ENCODE measurements around the gene AADACL3.

The AADACL3 gene

GRCh38 chr1:12756273-12756672 is 40.4 kb downstream of the AADACL3 start:
- no peak for DNase-seq (ENCODE audit: low read depth)
- no peak overlapping the region for H3K4me3 ChIP-seq (ENCODE audit: low read length)

DNA sequence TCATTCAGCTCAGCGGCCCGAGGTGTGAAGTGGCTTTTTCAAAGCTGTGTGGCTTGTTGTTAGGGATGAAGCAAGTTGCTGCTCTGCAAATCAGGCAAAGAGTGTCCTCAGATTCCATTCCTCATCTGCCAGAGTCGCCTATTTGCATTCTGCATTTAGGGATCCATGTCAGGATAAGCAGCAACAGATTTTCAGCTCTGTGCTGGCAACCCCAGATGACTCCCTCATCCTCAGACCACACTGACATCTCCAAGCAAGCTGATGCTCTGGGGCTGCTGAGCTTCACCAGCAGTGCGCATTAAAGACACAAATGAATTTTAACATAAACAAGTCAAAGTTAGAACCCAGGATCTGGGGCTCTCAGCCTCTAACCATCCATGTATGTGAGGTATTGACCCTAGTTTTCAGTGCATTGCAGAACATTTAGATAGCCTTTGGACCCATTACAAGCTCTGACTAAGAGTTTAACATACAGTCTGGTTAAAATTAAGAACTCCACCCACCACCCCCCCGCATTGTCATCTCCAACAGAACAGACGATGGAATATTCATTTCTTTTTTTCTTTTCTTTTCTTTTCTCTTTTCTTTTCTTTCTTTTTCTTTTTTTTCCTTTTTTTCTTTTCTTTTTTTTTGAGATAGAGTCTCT is 41.0 kb downstream of the AADACL3 start:
- peak; percentile 45 for DNase-seq (ENCODE audit: low read depth)
- no peak overlapping the region for H3K4me3 ChIP-seq (ENCODE audit: low read length)
- TF ChIP-seq, protein P1, sequence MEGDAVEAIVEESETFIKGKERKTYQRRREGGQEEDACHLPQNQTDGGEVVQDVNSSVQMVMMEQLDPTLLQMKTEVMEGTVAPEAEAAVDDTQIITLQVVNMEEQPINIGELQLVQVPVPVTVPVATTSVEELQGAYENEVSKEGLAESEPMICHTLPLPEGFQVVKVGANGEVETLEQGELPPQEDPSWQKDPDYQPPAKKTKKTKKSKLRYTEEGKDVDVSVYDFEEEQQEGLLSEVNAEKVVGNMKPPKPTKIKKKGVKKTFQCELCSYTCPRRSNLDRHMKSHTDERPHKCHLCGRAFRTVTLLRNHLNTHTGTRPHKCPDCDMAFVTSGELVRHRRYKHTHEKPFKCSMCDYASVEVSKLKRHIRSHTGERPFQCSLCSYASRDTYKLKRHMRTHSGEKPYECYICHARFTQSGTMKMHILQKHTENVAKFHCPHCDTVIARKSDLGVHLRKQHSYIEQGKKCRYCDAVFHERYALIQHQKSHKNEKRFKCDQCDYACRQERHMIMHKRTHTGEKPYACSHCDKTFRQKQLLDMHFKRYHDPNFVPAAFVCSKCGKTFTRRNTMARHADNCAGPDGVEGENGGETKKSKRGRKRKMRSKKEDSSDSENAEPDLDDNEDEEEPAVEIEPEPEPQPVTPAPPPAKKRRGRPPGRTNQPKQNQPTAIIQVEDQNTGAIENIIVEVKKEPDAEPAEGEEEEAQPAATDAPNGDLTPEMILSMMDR (conservative IDR thresholded peaks at IDR 0.05; ENCODE audit: low read length): no peak

More at GRCh38 chr1:12756273-12756672, 40.4 kb downstream of the AADACL3 start:
- TF ChIP-seq, protein P1 (conservative IDR thresholded peaks at IDR 0.05; ENCODE audit: low read length): no peak

- TF ChIP-seq, protein P1 (conservative IDR thresholded peaks at IDR 0.05; ENCODE audit: low read length): no peak
- no peak for DNase-seq (ENCODE audit: low read depth)
- no peak overlapping the region for H3K4me3 ChIP-seq (ENCODE audit: low read length)
Observed at GRCh38 chr1:12757836-12758235, 41.9 kb downstream of the AADACL3 start.

DNA sequence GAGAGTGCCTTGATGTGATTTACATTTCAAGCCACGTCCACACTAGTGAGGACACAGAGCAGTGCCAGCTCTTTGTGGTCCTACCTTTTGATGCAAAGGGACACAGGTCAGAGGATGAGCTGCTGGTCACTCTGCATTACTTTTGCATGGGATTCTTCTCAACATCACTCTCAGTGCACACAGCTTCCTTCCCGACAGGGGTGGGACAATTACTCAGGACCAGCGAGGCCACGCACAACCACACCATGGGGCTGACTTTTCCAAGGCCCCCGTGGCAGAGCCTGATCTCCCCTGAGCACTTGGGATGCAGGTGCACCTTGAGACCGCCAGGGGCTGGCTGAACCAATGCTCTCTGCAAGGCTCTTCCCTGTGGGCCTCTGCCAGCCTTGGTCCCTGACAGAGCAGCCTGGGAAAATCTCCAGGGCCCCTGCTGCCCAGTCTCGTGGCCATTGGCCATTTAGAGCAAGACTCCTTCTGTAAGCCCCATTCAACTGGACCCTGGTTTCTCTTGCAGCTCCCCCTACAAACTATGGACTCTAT is 44.4 kb downstream of the AADACL3 start:
- DNase-seq (ENCODE audit: low read depth): no peak

GRCh38 chr1:12761781-12762180 is 45.9 kb downstream of the AADACL3 start:
- DNase-seq (ENCODE audit: low read depth): no peak
- no peak overlapping the region for H3K4me3 ChIP-seq (ENCODE audit: low read length)
- TF ChIP-seq, protein P1 (conservative IDR thresholded peaks at IDR 0.05; ENCODE audit: low read length): no peak

More for the DNA sequence above, 44.4 kb downstream of the AADACL3 start:
- TF ChIP-seq, protein P1 (conservative IDR thresholded peaks at IDR 0.05; ENCODE audit: low read length): peak; percentile 14; the same call in 1 of the 2 replicates
- H3K4me3 ChIP-seq (ENCODE audit: low read length): no peak overlapping the region

DNA sequence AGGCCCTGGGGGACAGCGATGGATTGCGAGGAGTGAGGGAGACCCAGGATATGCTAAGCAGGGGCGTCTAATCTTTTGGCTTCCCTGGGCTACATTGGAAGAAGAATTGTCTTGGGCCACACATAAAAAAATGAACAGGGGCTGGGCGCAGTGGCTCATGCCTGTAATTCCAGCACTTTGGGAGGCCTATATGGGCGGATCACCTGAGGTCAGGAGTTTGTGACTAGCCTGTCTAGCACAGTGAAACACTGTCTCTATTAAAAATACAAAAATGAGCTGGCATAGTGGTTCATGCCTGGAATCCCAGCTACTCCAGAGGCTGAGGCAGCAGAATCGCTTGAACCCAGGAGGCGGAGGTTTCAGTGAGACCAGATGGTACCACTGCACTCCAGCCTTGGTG is 46.9 kb downstream of the AADACL3 start:
- H3K4me3 ChIP-seq (ENCODE audit: low read length): no peak overlapping the region
- TF ChIP-seq, protein P1 (conservative IDR thresholded peaks at IDR 0.05; ENCODE audit: low read length): no peak
- DNase-seq (ENCODE audit: low read depth): no peak

GRCh38 chr1:12763479-12763878 is 47.6 kb downstream of the AADACL3 start:
- TF ChIP-seq, protein P1 (conservative IDR thresholded peaks at IDR 0.05; ENCODE audit: low read length): no peak
- no peak for DNase-seq (ENCODE audit: low read depth)
- H3K4me3 ChIP-seq (ENCODE audit: low read length): no peak overlapping the region
